Measurements from ENCODE around the gene HOXA3. TPM values are rescaled to one million over a fixed set of nuclear protein-coding genes. Genes with fewer than 3 reads are reported as not detected.

Gene HOXA3
- total and polyA plus RNA-seq, 9 of the 15 experiments (the other 6 are each of a cell fraction or from before 2014, with no cell fraction given): 0.04 to 0.13 TPM; not detected in 7

DNA sequence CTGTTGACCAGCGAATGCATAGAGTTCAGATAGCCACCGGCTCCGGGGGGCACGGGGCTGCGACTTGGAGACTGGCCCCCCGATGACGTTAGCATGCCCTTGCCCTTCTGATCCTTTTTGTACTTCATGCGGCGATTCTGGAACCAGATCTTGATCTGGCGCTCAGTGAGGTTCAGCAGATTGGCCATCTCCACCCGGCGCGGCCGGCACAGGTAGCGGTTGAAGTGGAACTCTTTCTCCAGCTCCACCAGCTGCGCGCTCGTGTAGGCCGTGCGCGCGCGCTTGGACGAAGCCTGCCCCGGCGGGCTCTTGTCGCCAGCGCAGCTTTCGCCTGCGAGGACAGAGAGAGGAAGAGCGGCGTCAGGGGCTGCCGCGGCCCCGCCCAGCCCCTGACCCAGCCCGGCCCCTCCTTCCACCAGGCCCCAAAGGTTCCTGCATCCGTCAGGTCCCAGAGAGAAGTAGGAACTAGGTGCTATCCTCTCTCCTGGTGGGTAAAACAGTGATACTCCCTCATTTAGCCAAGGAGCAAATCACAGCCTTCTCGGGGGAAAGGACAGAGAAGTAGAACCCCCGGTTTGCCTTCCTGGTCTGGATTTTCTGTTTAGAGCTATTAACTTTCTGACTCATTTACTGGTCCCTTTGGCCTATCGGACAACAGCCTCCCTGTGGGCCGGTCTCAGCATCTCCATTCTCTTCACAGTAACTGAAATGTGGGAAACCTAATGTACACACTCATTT lies 43.8 kb downstream of the HOXA3 start:
- no peaks in the 10 kb centered on the region for H3K79me2 ChIP-seq (ENCODE audit: control insufficient read depth, insufficient read depth, low read length)
- H2AFZ ChIP-seq (ENCODE audit: low read depth, low read length): no peak overlapping the region
- no peaks in the 10 kb centered on the region for H3K9me3 ChIP-seq (replicated peaks; ENCODE audit: control insufficient read depth, insufficient read depth, low read depth, low read length)
- in situ Hi-C loops (cut with MboI): no loop called here
- no peak overlapping the region for H3K27ac ChIP-seq (ENCODE audit: extremely low read depth, low read depth, low read length)
- H3K9me1 ChIP-seq (ENCODE audit: control insufficient read depth, insufficient read depth, low read length): no peaks in the 10 kb centered on the region
- H3K27me3 ChIP-seq (ENCODE audit: control insufficient read depth in 2 of 2, insufficient read depth in 2 of 2, low read length in 2 of 2): peaks cover 55 to 67% of the 10 kb centered on the region in 2 experiments; a peak in 4 of 5 replicates
- no peaks in the 10 kb centered on the region for H3K36me3 ChIP-seq (ENCODE audit: control insufficient read depth, insufficient read depth, low read length)
- H3K4me2 ChIP-seq (ENCODE audit: insufficient read depth, low read length): no peak overlapping the region
- ChIA-PET POLR2A (interaction anchor here (0.6 kb wide), 1 partner anchor 8 kb away, joined by 3 read pairs; no protein-coding TSS in a partner anchor), CTCF (ENCODE audit: low intra/inter-chr PET ratio) (no interaction called here)
- peaks cover 0 to 17% of the 10 kb centered on the region in 2 experiments; a peak in 2 of 5 replicates for H3K4me1 ChIP-seq (replicated peaks in 1 of 2; ENCODE audit: control insufficient read depth in 2 of 2, insufficient read depth in 2 of 2, low read length in 2 of 2)
- DNase-seq (ENCODE audit: extremely low read depth in 1 of 4, low spot score in 3 of 4) (no peak), ATAC-seq (no peak), FAIRE-seq (no peak)
- intact Hi-C loops (cut with micrococcal nuclease): no loop called here
- BruUV-seq (replicated peaks): no TSS peak
- H4K20me1 ChIP-seq (replicated peaks; ENCODE audit: control insufficient read depth, insufficient read depth, low read length): 0 out of 2 replicates have a peak, but pooled peaks cover 6% of the 10 kb centered on the region
- 33% methylated on average over 19 of the region's 41 CpGs for WGBS (ENCODE audit: insufficient coverage, low coverage, missing lambda C conversion rate)
- no peak overlapping the region for H3K9ac ChIP-seq (ENCODE audit: insufficient read depth in 1 of 2, low read depth in 2 of 2, low read length in 2 of 2)
- H3K4me3 ChIP-seq: no peak overlapping the region
- no peak for TF ChIP-seq KLF6 (CRISPR knock-in tag; IDR thresholded peaks at IDR 0.05; ENCODE audit: borderline replicate concordance)
- no peak for TF ChIP-seq ARHGAP35 (IDR thresholded peaks at IDR 0.05; ENCODE audit: partially characterized antibody)
- TF ChIP-seq, protein P1, sequence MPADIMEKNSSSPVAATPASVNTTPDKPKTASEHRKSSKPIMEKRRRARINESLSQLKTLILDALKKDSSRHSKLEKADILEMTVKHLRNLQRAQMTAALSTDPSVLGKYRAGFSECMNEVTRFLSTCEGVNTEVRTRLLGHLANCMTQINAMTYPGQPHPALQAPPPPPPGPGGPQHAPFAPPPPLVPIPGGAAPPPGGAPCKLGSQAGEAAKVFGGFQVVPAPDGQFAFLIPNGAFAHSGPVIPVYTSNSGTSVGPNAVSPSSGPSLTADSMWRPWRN (IDR thresholded peaks at IDR 0.05; ENCODE audit: low read depth): no peak
- TF ChIP-seq, protein P2, sequence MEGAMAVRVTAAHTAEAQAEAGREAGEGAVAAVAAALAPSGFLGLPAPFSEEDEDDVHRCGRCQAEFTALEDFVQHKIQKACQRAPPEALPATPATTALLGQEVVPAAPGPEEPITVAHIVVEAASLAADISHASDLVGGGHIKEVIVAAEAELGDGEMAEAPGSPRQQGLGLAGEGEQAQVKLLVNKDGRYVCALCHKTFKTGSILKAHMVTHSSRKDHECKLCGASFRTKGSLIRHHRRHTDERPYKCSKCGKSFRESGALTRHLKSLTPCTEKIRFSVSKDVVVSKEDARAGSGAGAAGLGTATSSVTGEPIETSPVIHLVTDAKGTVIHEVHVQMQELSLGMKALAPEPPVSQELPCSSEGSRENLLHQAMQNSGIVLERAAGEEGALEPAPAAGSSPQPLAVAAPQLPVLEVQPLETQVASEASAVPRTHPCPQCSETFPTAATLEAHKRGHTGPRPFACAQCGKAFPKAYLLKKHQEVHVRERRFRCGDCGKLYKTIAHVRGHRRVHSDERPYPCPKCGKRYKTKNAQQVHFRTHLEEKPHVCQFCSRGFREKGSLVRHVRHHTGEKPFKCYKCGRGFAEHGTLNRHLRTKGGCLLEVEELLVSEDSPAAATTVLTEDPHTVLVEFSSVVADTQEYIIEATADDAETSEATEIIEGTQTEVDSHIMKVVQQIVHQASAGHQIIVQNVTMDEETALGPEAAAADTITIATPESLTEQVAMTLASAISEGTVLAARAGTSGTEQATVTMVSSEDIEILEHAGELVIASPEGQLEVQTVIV (CRISPR knock-in tag; IDR thresholded peaks at IDR 0.05; ENCODE audit: borderline replicate concordance): no peak
- TF ChIP-seq, protein P3, sequence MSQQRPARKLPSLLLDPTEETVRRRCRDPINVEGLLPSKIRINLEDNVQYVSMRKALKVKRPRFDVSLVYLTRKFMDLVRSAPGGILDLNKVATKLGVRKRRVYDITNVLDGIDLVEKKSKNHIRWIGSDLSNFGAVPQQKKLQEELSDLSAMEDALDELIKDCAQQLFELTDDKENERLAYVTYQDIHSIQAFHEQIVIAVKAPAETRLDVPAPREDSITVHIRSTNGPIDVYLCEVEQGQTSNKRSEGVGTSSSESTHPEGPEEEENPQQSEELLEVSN (IDR thresholded peaks at IDR 0.05; ENCODE audit: borderline replicate concordance in 1 of 2, extremely low read depth in 1 of 2, insufficient read depth in 1 of 2, insufficient read length in 1 of 2, low read depth in 1 of 2, low read length in 1 of 2, poor library complexity in 1 of 2, severe bottlenecking in 1 of 2): no peak
- TF ChIP-seq PTTG1 (tag; IDR thresholded peaks at IDR 0.05; ENCODE audit: low read depth): no peak
- TF ChIP-seq BRCA1 (IDR thresholded peaks at IDR 0.05): no peak
- TF ChIP-seq BRCA1 (CRISPR knock-in tag; IDR thresholded peaks at IDR 0.05): no peak
- TF ChIP-seq, protein P4, sequence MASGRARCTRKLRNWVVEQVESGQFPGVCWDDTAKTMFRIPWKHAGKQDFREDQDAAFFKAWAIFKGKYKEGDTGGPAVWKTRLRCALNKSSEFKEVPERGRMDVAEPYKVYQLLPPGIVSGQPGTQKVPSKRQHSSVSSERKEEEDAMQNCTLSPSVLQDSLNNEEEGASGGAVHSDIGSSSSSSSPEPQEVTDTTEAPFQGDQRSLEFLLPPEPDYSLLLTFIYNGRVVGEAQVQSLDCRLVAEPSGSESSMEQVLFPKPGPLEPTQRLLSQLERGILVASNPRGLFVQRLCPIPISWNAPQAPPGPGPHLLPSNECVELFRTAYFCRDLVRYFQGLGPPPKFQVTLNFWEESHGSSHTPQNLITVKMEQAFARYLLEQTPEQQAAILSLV (tag; IDR thresholded peaks at IDR 0.05): no peak
- TF ChIP-seq EWSR1 (IDR thresholded peaks at IDR 0.05; ENCODE audit: borderline replicate concordance, low read depth, partially characterized antibody): no peak
- no peak for TF ChIP-seq ZNF75A (CRISPR knock-in tag; IDR thresholded peaks at IDR 0.05)
- TF ChIP-seq, protein P5, sequence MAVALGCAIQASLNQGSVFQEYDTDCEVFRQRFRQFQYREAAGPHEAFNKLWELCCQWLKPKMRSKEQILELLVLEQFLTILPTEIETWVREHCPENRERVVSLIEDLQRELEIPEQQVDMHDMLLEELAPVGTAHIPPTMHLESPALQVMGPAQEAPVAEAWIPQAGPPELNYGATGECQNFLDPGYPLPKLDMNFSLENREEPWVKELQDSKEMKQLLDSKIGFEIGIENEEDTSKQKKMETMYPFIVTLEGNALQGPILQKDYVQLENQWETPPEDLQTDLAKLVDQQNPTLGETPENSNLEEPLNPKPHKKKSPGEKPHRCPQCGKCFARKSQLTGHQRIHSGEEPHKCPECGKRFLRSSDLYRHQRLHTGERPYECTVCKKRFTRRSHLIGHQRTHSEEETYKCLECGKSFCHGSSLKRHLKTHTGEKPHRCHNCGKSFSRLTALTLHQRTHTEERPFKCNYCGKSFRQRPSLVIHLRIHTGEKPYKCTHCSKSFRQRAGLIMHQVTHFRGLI (CRISPR knock-in tag; IDR thresholded peaks at IDR 0.05): no peak
- no peak for TF ChIP-seq MCM5 (IDR thresholded peaks at IDR 0.05; ENCODE audit: low read depth)
- no peak for TF ChIP-seq POLR3A (IDR thresholded peaks at IDR 0.05; ENCODE audit: borderline replicate concordance, extremely low read depth, insufficient read depth, insufficient read length)

All from K562 (cell line).